Stomach smooth muscle (tissue), 2 donors: ENCODE results near the gene IMPG2.

ENCODE experiments used
- H3K27ac ChIP-seq: one replicate; pipeline ENCODE4 v1.7.0; 2013; ENCODE audit warnings: mild to moderate bottlenecking, low read length, inconsistent platforms
- H3K27me3 ChIP-seq, 2 donors: one replicate each; pipeline ENCODE4 v1.7.0; 2013; ENCODE audit warnings: low read length in 2 of 2; ENCODE audit not compliant: insufficient read depth in 2 of 2, control insufficient read depth in 1 of 2
- H3K36me3 ChIP-seq, 2 donors: one replicate each; pipeline ENCODE4 v1.7.0; 2013; ENCODE audit warnings: low read length in 2 of 2; ENCODE audit not compliant: control insufficient read depth in 2 of 2, insufficient read depth in 2 of 2
- H3K4me1 ChIP-seq: one replicate; pipeline ENCODE4 v1.7.0; 2013; ENCODE audit warnings: low read length; ENCODE audit not compliant: control insufficient read depth, insufficient read depth
- H3K4me3 ChIP-seq, 2 donors: one replicate each; pipeline ENCODE4 v1.7.0; 2013; ENCODE audit warnings: low read length in 2 of 2
- H3K9ac ChIP-seq, 2 donors: one replicate each; pipeline ENCODE4 v1.7.0; 2013; ENCODE audit warnings: low read length in 2 of 2, mild to moderate bottlenecking in 1 of 2
- H3K9me3 ChIP-seq, 2 donors: one replicate each; pipeline ENCODE4 v1.7.0; 2013; ENCODE audit warnings: low read length in 2 of 2; ENCODE audit not compliant: control insufficient read depth in 2 of 2
- donor health status: healthy.
- donor health status: Pancreatic carcinoma.

The IMPG2 gene

GRCh38 chr3:101259485-101260341 is 60.7 kb downstream of the IMPG2 start:
- H3K27me3 ChIP-seq = no peaks in the 10 kb centered on the region

GRCh38 chr3:101256511-101256910 is 63.9 kb downstream of the IMPG2 start:
- Histone ChIP-seq H3K4me1 (no peaks in the 10 kb centered on the region), H3K36me3 (no peaks in the 10 kb centered on the region), H3K4me3 (no peak overlapping the region), H3K9ac (no peak overlapping the region), H3K27ac (no peak overlapping the region), H3K9me3 (no peaks in the 10 kb centered on the region), H3K27me3 (no peaks in the 10 kb centered on the region)

More at GRCh38 chr3:101259485-101260341, 60.7 kb downstream of the IMPG2 start:
- no peak overlapping the region for H3K9ac ChIP-seq
- no peaks in the 10 kb centered on the region for H3K36me3 ChIP-seq
- no peaks in the 10 kb centered on the region for H3K9me3 ChIP-seq
- H3K4me3 ChIP-seq = no peak overlapping the region
- no peak overlapping the region for H3K27ac ChIP-seq
- H3K4me1 ChIP-seq = no peaks in the 10 kb centered on the region

- Histone ChIP-seq H3K36me3 (no peaks in the 10 kb centered on the region), H3K27ac (no peak overlapping the region), H3K4me3 (no peak overlapping the region), H3K9me3 (no peaks in the 10 kb centered on the region), H3K27me3 (no peaks in the 10 kb centered on the region), H3K4me1 (no peaks in the 10 kb centered on the region), H3K9ac (no peak overlapping the region)
These were observed 64.9 kb downstream of the IMPG2 start for GRCh38 chr3:101255441-101255840.

- Histone ChIP-seq H3K27ac (no peak overlapping the region), H3K27me3 (no peaks in the 10 kb centered on the region), H3K4me1 (no peaks in the 10 kb centered on the region), H3K4me3 (no peak overlapping the region), H3K36me3 (no peaks in the 10 kb centered on the region), H3K9me3 (no peaks in the 10 kb centered on the region), H3K9ac (no peak overlapping the region)
These were observed 67.0 kb downstream of the IMPG2 start for GRCh38 chr3:101253396-101253795.

- Histone ChIP-seq H3K36me3 (no peaks in the 10 kb centered on the region), H3K9ac (no peak overlapping the region), H3K4me3 (no peak overlapping the region), H3K27ac (no peak overlapping the region), H3K9me3 (no peaks in the 10 kb centered on the region), H3K27me3 (no peaks in the 10 kb centered on the region), H3K4me1 (no peaks in the 10 kb centered on the region)
These were observed 67.4 kb downstream of the IMPG2 start for GRCh38 chr3:101252945-101253344.

GRCh38 chr3:101252307-101252706 is 68.1 kb downstream of the IMPG2 start:
- H3K4me1 ChIP-seq = no peaks in the 10 kb centered on the region
- no peak overlapping the region for H3K4me3 ChIP-seq
- no peaks in the 10 kb centered on the region for H3K36me3 ChIP-seq
- H3K9ac ChIP-seq = no peak overlapping the region
- no peak overlapping the region for H3K27ac ChIP-seq
- no peaks in the 10 kb centered on the region for H3K9me3 ChIP-seq
- no peaks in the 10 kb centered on the region for H3K27me3 ChIP-seq

GRCh38 chr3:101251441-101251840 is 68.9 kb downstream of the IMPG2 start:
- Histone ChIP-seq H3K9me3 (no peaks in the 10 kb centered on the region), H3K27ac (no peak overlapping the region), H3K9ac (no peak overlapping the region), H3K36me3 (no peaks in the 10 kb centered on the region), H3K27me3 (no peaks in the 10 kb centered on the region), H3K4me1 (no peaks in the 10 kb centered on the region), H3K4me3 (no peak overlapping the region)

GRCh38 chr3:101249522-101249921 is 70.9 kb downstream of the IMPG2 start:
- no peak overlapping the region for H3K27ac ChIP-seq
- H3K9ac ChIP-seq = no peak overlapping the region
- H3K36me3 ChIP-seq = no peaks in the 10 kb centered on the region
- H3K27me3 ChIP-seq = no peaks in the 10 kb centered on the region
- no peak overlapping the region for H3K4me3 ChIP-seq
- no peaks in the 10 kb centered on the region for H3K4me1 ChIP-seq
- no peaks in the 10 kb centered on the region for H3K9me3 ChIP-seq

- H3K9ac ChIP-seq = no peak overlapping the region
- no peaks in the 10 kb centered on the region for H3K4me1 ChIP-seq
- no peak overlapping the region for H3K27ac ChIP-seq
- no peaks in the 10 kb centered on the region for H3K9me3 ChIP-seq
- H3K27me3 ChIP-seq = no peaks in the 10 kb centered on the region
- H3K4me3 ChIP-seq = no peak overlapping the region
- H3K36me3 ChIP-seq = no peaks in the 10 kb centered on the region
These were observed 71.6 kb downstream of the IMPG2 start for GRCh38 chr3:101248736-101249135.

- H3K27ac ChIP-seq = no peak overlapping the region
- H3K4me1 ChIP-seq = no peaks in the 10 kb centered on the region
- H3K9me3 ChIP-seq = no peaks in the 10 kb centered on the region
- H3K36me3 ChIP-seq = no peaks in the 10 kb centered on the region
- no peak overlapping the region for H3K4me3 ChIP-seq
- no peaks in the 10 kb centered on the region for H3K27me3 ChIP-seq
- no peak overlapping the region for H3K9ac ChIP-seq
These were observed 76.2 kb downstream of the IMPG2 start for GRCh38 chr3:101244212-101244575.
